GM23338 (cell line): ENCODE measurements around the gene NHLRC4. TPM values are rescaled to one million over a fixed set of nuclear protein-coding genes. Genes with fewer than 3 reads are reported as not detected.

Experiments used
- ATAC-seq: fragments of 200-7000 bp; cut with Tn5 transposase; 3 replicates; pipeline ENCODE4 v1.9.1; 2020
- DNase-seq: peaks from one replicate; pipeline ENCODE4 v3.0.0-alpha.2; 2015; ENCODE audit warnings: low spot score
- H2AFZ ChIP-seq: fragments of 200-600 bp; sonication (generic); 2 replicates; pipeline ENCODE4 v1.8.0; 2016; ENCODE audit warnings: antibody characterized with exemption, mild to moderate bottlenecking, moderate library complexity
- H3F3A ChIP-seq: fragments of 200-600 bp; sonication (generic); replicated peaks from 2 replicates; pipeline ENCODE4 v1.8.0; 2017; ENCODE audit warnings: antibody characterized with exemption, mixed run types, low read depth
- H3K27ac ChIP-seq: fragments of 200-600 bp; sonication (generic); 2 replicates; pipeline ENCODE4 v1.6.1; 2016; ENCODE audit warnings: low read depth
- H3K27me3 ChIP-seq: fragments of 200-600 bp; sonication (generic); 2 replicates; pipeline ENCODE4 v1.8.0; 2016; ENCODE audit warnings: mild to moderate bottlenecking, mixed run types, moderate library complexity; ENCODE audit not compliant: insufficient read depth
- H3K36me3 ChIP-seq: fragments of 200-600 bp; sonication (generic); 2 replicates; pipeline ENCODE4 v1.8.0; 2016; ENCODE audit warnings: mild to moderate bottlenecking; ENCODE audit not compliant: insufficient read depth
- H3K4me1 ChIP-seq: fragments of 200-600 bp; sonication (generic); 2 replicates; pipeline ENCODE4 v1.8.0; 2016; ENCODE audit warnings: mild to moderate bottlenecking, moderate library complexity; ENCODE audit not compliant: insufficient read depth
- H3K4me2 ChIP-seq: fragments of 200-600 bp; sonication (generic); 2 replicates; pipeline ENCODE4 v1.7.1; 2017; ENCODE audit warnings: mixed run types
- H3K4me3 ChIP-seq: fragments of 200-600 bp; sonication (generic); 2 replicates; pipeline ENCODE4 v1.6.1; 2016; ENCODE audit warnings: mixed run types
- H3K79me2 ChIP-seq: fragments of 200-600 bp; sonication (generic); replicated peaks from 2 replicates; pipeline ENCODE4 v1.8.0; 2017; ENCODE audit warnings: mild to moderate bottlenecking; ENCODE audit not compliant: insufficient read depth
- H3K9me2 ChIP-seq: fragments of 200-600 bp; sonication (generic); 2 replicates; pipeline ENCODE4 v1.8.0; 2017; ENCODE audit not compliant: insufficient read depth
- H4K20me1 ChIP-seq: fragments of 200-600 bp; sonication (generic); replicated peaks from 2 replicates; pipeline ENCODE4 v1.8.0; 2017; ENCODE audit warnings: mild to moderate bottlenecking; ENCODE audit not compliant: insufficient read depth
- H3K27ac Mint-ChIP-seq: 2 replicates; pipeline ENCODE4 v1.8.0; 2020; ENCODE audit warnings: inconsistent platforms, mild to moderate bottlenecking, moderate library complexity, mixed read lengths
- H3K27me3 Mint-ChIP-seq: 3 replicates; pipeline ENCODE4 v1.8.0; 2022; ENCODE audit warnings: low read depth, mild to moderate bottlenecking, moderate library complexity, mixed read lengths, inconsistent platforms; ENCODE audit not compliant: insufficient read depth, poor library complexity
- H3K36me3 Mint-ChIP-seq: 3 replicates; pipeline ENCODE4 v1.8.0; 2021; ENCODE audit warnings: low read depth, mild to moderate bottlenecking, inconsistent platforms, moderate library complexity, mixed read lengths
- H3K4me1 Mint-ChIP-seq: 3 replicates; pipeline ENCODE4 v1.8.0; 2020; ENCODE audit warnings: mild to moderate bottlenecking, inconsistent platforms, mixed read lengths
- H3K4me3 Mint-ChIP-seq: 3 replicates; pipeline ENCODE4 v1.8.0; 2021; ENCODE audit warnings: moderate library complexity, mild to moderate bottlenecking, inconsistent platforms, mixed read lengths
- H3K9me3 Mint-ChIP-seq: 3 replicates; pipeline ENCODE4 v1.8.0; 2020; ENCODE audit warnings: moderate library complexity, mild to moderate bottlenecking, inconsistent platforms, mixed read lengths
- CREB1 ChIP-seq: fragments of 250-450 bp; sonication (Bioruptor Pico); IDR thresholded peaks from 2 replicates; pipeline ENCODE4 v1.5.0; 2020; ENCODE audit warnings: low read depth, mild to moderate bottlenecking, moderate library complexity
- EZH2 ChIP-seq: fragments of 200-600 bp; sonication (generic); IDR thresholded peaks from one replicate; pipeline ENCODE4 v1.8.0; 2017; ENCODE audit warnings: antibody characterized with exemption, mild to moderate bottlenecking, low read depth; ENCODE audit not compliant: unreplicated experiment
- EZH2phosphoT487 ChIP-seq: fragments of 200-600 bp; sonication (generic); IDR thresholded peaks from one replicate; pipeline ENCODE4 v1.8.1; 2018; ENCODE audit warnings: antibody characterized with exemption; ENCODE audit not compliant: unreplicated experiment
- JUNB ChIP-seq: IDR thresholded peaks from one replicate; pipeline ENCODE4 v1.6.1; 2016; ENCODE audit warnings: antibody characterized with exemption; ENCODE audit not compliant: unreplicated experiment
- NANOG ChIP-seq: IDR thresholded peaks from 2 replicates; pipeline ENCODE4 v1.6.1; 2016; ENCODE audit warnings: antibody characterized with exemption, borderline replicate concordance
- POLR2AphosphoS5 ChIP-seq: IDR thresholded peaks from 2 replicates; pipeline ENCODE4 v1.6.1; 2016; ENCODE audit warnings: antibody characterized with exemption, low read depth
- STAT1 ChIP-seq: IDR thresholded peaks from one replicate; pipeline ENCODE4 v1.6.1; 2016; ENCODE audit warnings: antibody characterized with exemption; ENCODE audit not compliant: unreplicated experiment
- ZNF114 ChIP-seq: fragments of 250-450 bp; sonication (Bioruptor Pico); IDR thresholded peaks from 2 replicates; pipeline ENCODE4 v1.5.0; 2020; ENCODE audit warnings: mild to moderate bottlenecking, moderate library complexity
- ZNF331 ChIP-seq: fragments of 250-450 bp; sonication (Bioruptor Pico); IDR thresholded peaks from 2 replicates; pipeline ENCODE4 v1.5.0; 2020; ENCODE audit warnings: low read depth, mild to moderate bottlenecking, moderate library complexity
- polyA plus RNA-seq: library from polyadenylated mRNA; unstranded; fragments of >200 nt; fragmentation: Nextera tagmentation; extraction: Ambion mirVana; gene quantifications from 2 replicates; pipeline ENCODE4 v1.2.1, GENCODE V29; 2016
- total RNA-seq: library from RNA; depleted of rRNA; stranded (reverse); fragments of >200 nt; shearing (Covaris generic); gene quantifications from 2 replicates; pipeline ENCODE4 v1.2.3, GENCODE V29; 2014
- TF ChIP-seq, protein P1 (sequence below): IDR thresholded peaks from 2 replicates; pipeline ENCODE4 v1.6.1; 2016; ENCODE audit warnings: antibody characterized with exemption
- TF ChIP-seq, protein P2 (sequence below): IDR thresholded peaks from one replicate; pipeline ENCODE4 v1.6.1; 2018; ENCODE audit warnings: antibody characterized with exemption; ENCODE audit not compliant: unreplicated experiment
- TF ChIP-seq, protein P3 (sequence below): fragments of 250-450 bp; sonication (Bioruptor Pico); IDR thresholded peaks from 2 replicates; pipeline ENCODE4 v1.5.0; 2020; ENCODE audit warnings: mild to moderate bottlenecking, moderate library complexity
- TF ChIP-seq, protein P4 (sequence below), 2 experiments: fragments of 200-600 bp in 1 of 2; sonication (generic) in 1 of 2; conservative IDR thresholded peaks; 2 replicates each; pipeline versions ENCODE4 v1.5.1 to v1.6.1; 2016 to 2017; ENCODE audit warnings: antibody characterized with exemption in 2 of 2, low read depth in 2 of 2, mild to moderate bottlenecking in 2 of 2, moderate library complexity in 1 of 2

The NHLRC4 gene
- total and polyA plus RNA-seq, 2 experiments from 2014 or later = 0.47 to 0.80 TPM

DNA sequence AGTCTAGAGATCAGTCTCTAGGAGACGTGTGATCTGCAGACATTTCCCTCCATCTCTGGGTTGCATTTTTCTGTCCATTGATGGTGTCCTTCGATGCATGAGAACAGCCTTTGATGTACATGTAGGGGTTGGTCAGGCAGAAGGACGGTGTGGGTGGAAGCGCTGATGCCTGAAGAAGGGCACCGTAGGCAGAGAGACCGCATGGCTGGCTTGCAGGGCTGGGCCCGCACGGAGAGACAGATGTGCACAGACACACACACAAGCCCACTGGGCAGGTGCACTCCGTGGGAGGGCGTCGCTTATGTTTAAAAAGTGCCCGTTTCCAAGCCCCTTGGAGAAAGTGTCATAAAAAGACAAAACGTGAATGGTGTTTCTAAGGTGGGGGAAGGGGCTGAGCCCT lies 48.3 kb downstream of the NHLRC4 start:
- Mint-ChIP-seq H3K27ac (no peak overlapping the region), H3K4me3 (no peak overlapping the region), H3K36me3 (peaks cover 13% of the 10 kb centered on the region; the same call in 2 of the 3 replicates), H3K4me1 (peaks cover 3% of the 10 kb centered on the region; the same call in 2 of the 3 replicates), H3K27me3 (peaks cover 14% of the 10 kb centered on the region), H3K9me3 (peaks cover 11% of the 10 kb centered on the region)
- TF ChIP-seq, protein P1, sequence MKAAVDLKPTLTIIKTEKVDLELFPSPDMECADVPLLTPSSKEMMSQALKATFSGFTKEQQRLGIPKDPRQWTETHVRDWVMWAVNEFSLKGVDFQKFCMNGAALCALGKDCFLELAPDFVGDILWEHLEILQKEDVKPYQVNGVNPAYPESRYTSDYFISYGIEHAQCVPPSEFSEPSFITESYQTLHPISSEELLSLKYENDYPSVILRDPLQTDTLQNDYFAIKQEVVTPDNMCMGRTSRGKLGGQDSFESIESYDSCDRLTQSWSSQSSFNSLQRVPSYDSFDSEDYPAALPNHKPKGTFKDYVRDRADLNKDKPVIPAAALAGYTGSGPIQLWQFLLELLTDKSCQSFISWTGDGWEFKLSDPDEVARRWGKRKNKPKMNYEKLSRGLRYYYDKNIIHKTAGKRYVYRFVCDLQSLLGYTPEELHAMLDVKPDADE = no peak
- TF ChIP-seq CREB1 (CRISPR knock-in tag) = no peak
- TF ChIP-seq STAT1 = no peak
- TF ChIP-seq EZH2phosphoT487 = no peak
- no peak for TF ChIP-seq JUNB
- no peak for TF ChIP-seq ZNF114 (CRISPR knock-in tag)
- TF ChIP-seq, protein P2, sequence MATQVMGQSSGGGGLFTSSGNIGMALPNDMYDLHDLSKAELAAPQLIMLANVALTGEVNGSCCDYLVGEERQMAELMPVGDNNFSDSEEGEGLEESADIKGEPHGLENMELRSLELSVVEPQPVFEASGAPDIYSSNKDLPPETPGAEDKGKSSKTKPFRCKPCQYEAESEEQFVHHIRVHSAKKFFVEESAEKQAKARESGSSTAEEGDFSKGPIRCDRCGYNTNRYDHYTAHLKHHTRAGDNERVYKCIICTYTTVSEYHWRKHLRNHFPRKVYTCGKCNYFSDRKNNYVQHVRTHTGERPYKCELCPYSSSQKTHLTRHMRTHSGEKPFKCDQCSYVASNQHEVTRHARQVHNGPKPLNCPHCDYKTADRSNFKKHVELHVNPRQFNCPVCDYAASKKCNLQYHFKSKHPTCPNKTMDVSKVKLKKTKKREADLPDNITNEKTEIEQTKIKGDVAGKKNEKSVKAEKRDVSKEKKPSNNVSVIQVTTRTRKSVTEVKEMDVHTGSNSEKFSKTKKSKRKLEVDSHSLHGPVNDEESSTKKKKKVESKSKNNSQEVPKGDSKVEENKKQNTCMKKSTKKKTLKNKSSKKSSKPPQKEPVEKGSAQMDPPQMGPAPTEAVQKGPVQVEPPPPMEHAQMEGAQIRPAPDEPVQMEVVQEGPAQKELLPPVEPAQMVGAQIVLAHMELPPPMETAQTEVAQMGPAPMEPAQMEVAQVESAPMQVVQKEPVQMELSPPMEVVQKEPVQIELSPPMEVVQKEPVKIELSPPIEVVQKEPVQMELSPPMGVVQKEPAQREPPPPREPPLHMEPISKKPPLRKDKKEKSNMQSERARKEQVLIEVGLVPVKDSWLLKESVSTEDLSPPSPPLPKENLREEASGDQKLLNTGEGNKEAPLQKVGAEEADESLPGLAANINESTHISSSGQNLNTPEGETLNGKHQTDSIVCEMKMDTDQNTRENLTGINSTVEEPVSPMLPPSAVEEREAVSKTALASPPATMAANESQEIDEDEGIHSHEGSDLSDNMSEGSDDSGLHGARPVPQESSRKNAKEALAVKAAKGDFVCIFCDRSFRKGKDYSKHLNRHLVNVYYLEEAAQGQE = no peak
- TF ChIP-seq EZH2 = no peak
- TF ChIP-seq, protein P3, sequence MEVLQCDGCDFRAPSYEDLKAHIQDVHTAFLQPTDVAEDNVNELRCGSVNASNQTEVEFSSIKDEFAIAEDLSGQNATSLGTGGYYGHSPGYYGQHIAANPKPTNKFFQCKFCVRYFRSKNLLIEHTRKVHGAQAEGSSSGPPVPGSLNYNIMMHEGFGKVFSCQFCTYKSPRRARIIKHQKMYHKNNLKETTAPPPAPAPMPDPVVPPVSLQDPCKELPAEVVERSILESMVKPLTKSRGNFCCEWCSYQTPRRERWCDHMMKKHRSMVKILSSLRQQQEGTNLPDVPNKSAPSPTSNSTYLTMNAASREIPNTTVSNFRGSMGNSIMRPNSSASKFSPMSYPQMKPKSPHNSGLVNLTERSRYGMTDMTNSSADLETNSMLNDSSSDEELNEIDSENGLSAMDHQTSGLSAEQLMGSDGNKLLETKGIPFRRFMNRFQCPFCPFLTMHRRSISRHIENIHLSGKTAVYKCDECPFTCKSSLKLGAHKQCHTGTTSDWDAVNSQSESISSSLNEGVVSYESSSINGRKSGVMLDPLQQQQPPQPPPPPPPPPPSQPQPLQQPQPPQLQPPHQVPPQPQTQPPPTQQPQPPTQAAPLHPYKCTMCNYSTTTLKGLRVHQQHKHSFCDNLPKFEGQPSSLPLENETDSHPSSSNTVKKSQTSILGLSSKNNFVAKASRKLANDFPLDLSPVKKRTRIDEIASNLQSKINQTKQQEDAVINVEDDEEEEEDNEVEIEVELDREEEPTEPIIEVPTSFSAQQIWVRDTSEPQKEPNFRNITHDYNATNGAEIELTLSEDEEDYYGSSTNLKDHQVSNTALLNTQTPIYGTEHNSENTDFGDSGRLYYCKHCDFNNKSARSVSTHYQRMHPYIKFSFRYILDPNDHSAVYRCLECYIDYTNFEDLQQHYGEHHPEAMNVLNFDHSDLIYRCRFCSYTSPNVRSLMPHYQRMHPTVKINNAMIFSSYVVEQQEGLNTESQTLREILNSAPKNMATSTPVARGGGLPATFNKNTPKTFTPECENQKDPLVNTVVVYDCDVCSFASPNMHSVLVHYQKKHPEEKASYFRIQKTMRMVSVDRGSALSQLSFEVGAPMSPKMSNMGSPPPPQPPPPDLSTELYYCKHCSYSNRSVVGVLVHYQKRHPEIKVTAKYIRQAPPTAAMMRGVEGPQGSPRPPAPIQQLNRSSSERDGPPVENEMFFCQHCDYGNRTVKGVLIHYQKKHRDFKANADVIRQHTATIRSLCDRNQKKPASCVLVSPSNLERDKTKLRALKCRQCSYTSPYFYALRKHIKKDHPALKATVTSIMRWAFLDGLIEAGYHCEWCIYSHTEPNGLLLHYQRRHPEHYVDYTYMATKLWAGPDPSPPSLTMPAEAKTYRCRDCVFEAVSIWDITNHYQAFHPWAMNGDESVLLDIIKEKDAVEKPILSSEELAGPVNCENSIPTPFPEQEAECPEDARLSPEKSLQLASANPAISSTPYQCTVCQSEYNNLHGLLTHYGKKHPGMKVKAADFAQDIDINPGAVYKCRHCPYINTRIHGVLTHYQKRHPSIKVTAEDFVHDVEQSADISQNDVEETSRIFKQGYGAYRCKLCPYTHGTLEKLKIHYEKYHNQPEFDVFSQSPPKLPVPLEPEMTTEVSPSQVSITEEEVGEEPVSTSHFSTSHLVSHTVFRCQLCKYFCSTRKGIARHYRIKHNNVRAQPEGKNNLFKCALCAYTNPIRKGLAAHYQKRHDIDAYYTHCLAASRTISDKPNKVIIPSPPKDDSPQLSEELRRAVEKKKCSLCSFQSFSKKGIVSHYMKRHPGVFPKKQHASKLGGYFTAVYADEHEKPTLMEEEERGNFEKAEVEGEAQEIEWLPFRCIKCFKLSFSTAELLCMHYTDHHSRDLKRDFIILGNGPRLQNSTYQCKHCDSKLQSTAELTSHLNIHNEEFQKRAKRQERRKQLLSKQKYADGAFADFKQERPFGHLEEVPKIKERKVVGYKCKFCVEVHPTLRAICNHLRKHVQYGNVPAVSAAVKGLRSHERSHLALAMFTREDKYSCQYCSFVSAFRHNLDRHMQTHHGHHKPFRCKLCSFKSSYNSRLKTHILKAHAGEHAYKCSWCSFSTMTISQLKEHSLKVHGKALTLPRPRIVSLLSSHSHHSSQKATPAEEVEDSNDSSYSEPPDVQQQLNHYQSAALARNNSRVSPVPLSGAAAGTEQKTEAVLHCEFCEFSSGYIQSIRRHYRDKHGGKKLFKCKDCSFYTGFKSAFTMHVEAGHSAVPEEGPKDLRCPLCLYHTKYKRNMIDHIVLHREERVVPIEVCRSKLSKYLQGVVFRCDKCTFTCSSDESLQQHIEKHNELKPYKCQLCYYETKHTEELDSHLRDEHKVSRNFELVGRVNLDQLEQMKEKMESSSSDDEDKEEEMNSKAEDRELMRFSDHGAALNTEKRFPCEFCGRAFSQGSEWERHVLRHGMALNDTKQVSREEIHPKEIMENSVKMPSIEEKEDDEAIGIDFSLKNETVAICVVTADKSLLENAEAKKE = no peak
- TF ChIP-seq POLR2AphosphoS5 = no peak
- TF ChIP-seq, protein P4, sequence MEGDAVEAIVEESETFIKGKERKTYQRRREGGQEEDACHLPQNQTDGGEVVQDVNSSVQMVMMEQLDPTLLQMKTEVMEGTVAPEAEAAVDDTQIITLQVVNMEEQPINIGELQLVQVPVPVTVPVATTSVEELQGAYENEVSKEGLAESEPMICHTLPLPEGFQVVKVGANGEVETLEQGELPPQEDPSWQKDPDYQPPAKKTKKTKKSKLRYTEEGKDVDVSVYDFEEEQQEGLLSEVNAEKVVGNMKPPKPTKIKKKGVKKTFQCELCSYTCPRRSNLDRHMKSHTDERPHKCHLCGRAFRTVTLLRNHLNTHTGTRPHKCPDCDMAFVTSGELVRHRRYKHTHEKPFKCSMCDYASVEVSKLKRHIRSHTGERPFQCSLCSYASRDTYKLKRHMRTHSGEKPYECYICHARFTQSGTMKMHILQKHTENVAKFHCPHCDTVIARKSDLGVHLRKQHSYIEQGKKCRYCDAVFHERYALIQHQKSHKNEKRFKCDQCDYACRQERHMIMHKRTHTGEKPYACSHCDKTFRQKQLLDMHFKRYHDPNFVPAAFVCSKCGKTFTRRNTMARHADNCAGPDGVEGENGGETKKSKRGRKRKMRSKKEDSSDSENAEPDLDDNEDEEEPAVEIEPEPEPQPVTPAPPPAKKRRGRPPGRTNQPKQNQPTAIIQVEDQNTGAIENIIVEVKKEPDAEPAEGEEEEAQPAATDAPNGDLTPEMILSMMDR (conservative IDR thresholded peaks at IDR 0.05; ENCODE audit: low read depth in 2 of 2) = no peak
- TF ChIP-seq ZNF331 (CRISPR knock-in tag) = no peak
- no peak for TF ChIP-seq NANOG
- Histone ChIP-seq H4K20me1 (no peaks in the 10 kb centered on the region; the same call in none of the 2 replicates), H3K36me3 (no peaks in the 10 kb centered on the region), H3F3A (peaks cover 4% of the 10 kb centered on the region), H3K4me2 (no peak overlapping the region), H3K79me2 (no peaks in the 10 kb centered on the region), H3K4me1 (no peaks in the 10 kb centered on the region), H3K27me3 (no peaks in the 10 kb centered on the region), H3K9me2 (no peaks in the 10 kb centered on the region), H3K27ac (no peak overlapping the region), H3K4me3 (no peak overlapping the region), H2AFZ (no peak overlapping the region)
- ATAC-seq = no peak
- no peak for DNase-seq
